ENCODE data around the gene NCAM2. TPM values are rescaled to one million over a fixed set of nuclear protein-coding genes. Genes with fewer than 3 reads are reported as not detected.

NCAM2 gene
- total RNA-seq, 1 experiment from 2014 or later: not detected

GRCh38 chr21:21156957-21157356 lies 158.7 kb downstream of the NCAM2 start:
- intact Hi-C loops (cut with micrococcal nuclease): no loop called here
- no peak overlapping the region for H3K4me3 Mint-ChIP-seq (ENCODE audit: unreplicated experiment)
- no peak overlapping the region for H3K27ac Mint-ChIP-seq (ENCODE audit: low read depth, unreplicated experiment)
- no peaks in the 10 kb centered on the region for H3K4me1 Mint-ChIP-seq (ENCODE audit: insufficient read depth, unreplicated experiment)
- BruUV-seq (replicated peaks): no TSS peak
- POLR2A ChIA-PET: interaction anchor here (0.9 kb wide), 1 partner anchor 155 kb away, joined by 3 read pairs; no protein-coding TSS in a partner anchor
- TF ChIP-seq CTCF (IDR thresholded peaks at IDR 0.05; ENCODE audit: unreplicated experiment): no peak
- DNase-seq (ENCODE audit: unreplicated experiment): no peak
- CTCF ChIA-PET: interaction anchor here (0.6 to 0.7 kb wide), 2 partner anchors 157 to 1135 kb away, joined by 3 read pairs; no protein-coding TSS in a partner anchor
- H3K9me3 Mint-ChIP-seq (ENCODE audit: unreplicated experiment): peaks cover 10% of the 10 kb centered on the region
- no peaks in the 10 kb centered on the region for H3K27me3 Mint-ChIP-seq (ENCODE audit: insufficient read depth, unreplicated experiment)
- peaks cover 6% of the 10 kb centered on the region for H3K36me3 Mint-ChIP-seq (ENCODE audit: insufficient read depth, unreplicated experiment)

- intact Hi-C loops (cut with micrococcal nuclease): no loop called here
- no peaks in the 10 kb centered on the region for H3K27me3 Mint-ChIP-seq (ENCODE audit: insufficient read depth, unreplicated experiment)
- no peak overlapping the region for H3K27ac Mint-ChIP-seq (ENCODE audit: low read depth, unreplicated experiment)
- H3K4me1 Mint-ChIP-seq (ENCODE audit: insufficient read depth, unreplicated experiment): no peaks in the 10 kb centered on the region
- CTCF ChIA-PET: interaction anchor here (0.7 kb wide), 1 partner anchor 763 kb away, joined by 3 read pairs; no protein-coding TSS in a partner anchor
- peaks cover 3% of the 10 kb centered on the region for H3K9me3 Mint-ChIP-seq (ENCODE audit: unreplicated experiment)
- peaks cover 5% of the 10 kb centered on the region for H3K36me3 Mint-ChIP-seq (ENCODE audit: insufficient read depth, unreplicated experiment)
- BruUV-seq (replicated peaks): no TSS peak
- TF ChIP-seq CTCF (IDR thresholded peaks at IDR 0.05; ENCODE audit: unreplicated experiment): no peak
- no peak overlapping the region for H3K4me3 Mint-ChIP-seq (ENCODE audit: unreplicated experiment)
- POLR2A ChIA-PET: no interaction called here
- no peak for DNase-seq (ENCODE audit: unreplicated experiment)
These were observed 160.2 kb downstream of the NCAM2 start for GRCh38 chr21:21158376-21158918.

GRCh38 chr21:21159253-21159899 lies 161.2 kb downstream of the NCAM2 start:
- no peak for TF ChIP-seq CTCF (IDR thresholded peaks at IDR 0.05; ENCODE audit: unreplicated experiment)
- Mint-ChIP-seq H3K4me1 (ENCODE audit: insufficient read depth, unreplicated experiment) (no peaks in the 10 kb centered on the region), H3K4me3 (ENCODE audit: unreplicated experiment) (no peak overlapping the region), H3K9me3 (ENCODE audit: unreplicated experiment) (no peaks in the 10 kb centered on the region), H3K27ac (ENCODE audit: low read depth, unreplicated experiment) (no peak overlapping the region), H3K36me3 (ENCODE audit: insufficient read depth, unreplicated experiment) (no peaks in the 10 kb centered on the region), H3K27me3 (ENCODE audit: insufficient read depth, unreplicated experiment) (no peaks in the 10 kb centered on the region)
- no TSS peak for BruUV-seq (replicated peaks)
- DNase-seq (ENCODE audit: unreplicated experiment): no peak
- POLR2A ChIA-PET: no interaction called here
- intact Hi-C loops (cut with micrococcal nuclease): no loop called here
- CTCF ChIA-PET: no interaction called here

DNA sequence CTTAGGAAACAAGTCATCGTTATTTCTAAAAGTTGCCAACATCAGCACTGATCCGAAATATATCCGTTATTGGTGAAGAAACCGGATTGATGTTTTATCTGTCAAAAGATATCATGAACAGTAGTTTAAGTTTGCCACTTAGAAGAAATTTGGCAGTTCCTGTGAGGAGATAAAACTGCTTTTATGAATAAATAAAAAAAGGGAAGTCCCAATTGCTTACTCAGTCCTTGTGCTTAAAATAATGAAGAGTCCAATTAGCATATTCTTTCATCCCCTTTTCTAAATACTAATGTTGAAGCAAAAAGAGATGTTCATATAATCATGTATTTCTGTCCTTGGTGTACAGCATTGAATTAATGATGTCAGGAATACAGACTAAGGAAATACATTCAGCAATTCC lies 164.6 kb downstream of the NCAM2 start:
- Mint-ChIP-seq H3K4me3 (ENCODE audit: unreplicated experiment) (no peak overlapping the region), H3K36me3 (ENCODE audit: insufficient read depth, unreplicated experiment) (no peaks in the 10 kb centered on the region), H3K4me1 (ENCODE audit: insufficient read depth, unreplicated experiment) (no peaks in the 10 kb centered on the region), H3K27ac (ENCODE audit: low read depth, unreplicated experiment) (no peak overlapping the region), H3K9me3 (ENCODE audit: unreplicated experiment) (no peaks in the 10 kb centered on the region), H3K27me3 (ENCODE audit: insufficient read depth, unreplicated experiment) (no peaks in the 10 kb centered on the region)
- POLR2A ChIA-PET: interaction anchor here (0.6 kb wide), 1 partner anchor 744 kb away, joined by 4 read pairs; no protein-coding TSS in a partner anchor
- DNase-seq (ENCODE audit: unreplicated experiment): no peak
- intact Hi-C loops (cut with micrococcal nuclease): loop anchor here (10.0 kb wide), 1 partner anchor 72 kb away; no protein-coding TSS in a partner anchor
- TF ChIP-seq CTCF (IDR thresholded peaks at IDR 0.05; ENCODE audit: unreplicated experiment): no peak
- CTCF ChIA-PET: interaction anchor here (0.6 to 0.7 kb wide), 2 partner anchors 728 to 1550 kb away, joined by 3 to 4 read pairs; no protein-coding TSS in a partner anchor
- no TSS peak for BruUV-seq (replicated peaks)
